K562 (cell line): ENCODE data around the gene BEND5.

ENCODE experiments used
- ARID1B ChIP-seq: fragments of 450-650 bp; IDR thresholded peaks from 2 replicates; pipeline ENCODE4 v1.6.1; 2016; ENCODE audit warnings: antibody characterized with exemption, mild to moderate bottlenecking, inconsistent platforms
- BRD4 ChIP-seq: fragments of 200-600 bp; sonication (generic); IDR thresholded peaks from 2 replicates; pipeline ENCODE4 v1.6.1; 2017; ENCODE audit warnings: inconsistent platforms
- CBX2 ChIP-seq: fragments of 200-600 bp; sonication (generic); IDR thresholded peaks from one replicate; pipeline ENCODE4 v1.6.1; 2012; ENCODE audit warnings: mild to moderate bottlenecking, low read length, inconsistent platforms; ENCODE audit not compliant: insufficient read depth, poor library complexity, severe bottlenecking
- COPS2 ChIP-seq: fragments of 450-650 bp; conservative IDR thresholded peaks from 2 replicates; pipeline ENCODE4 v1.6.1; 2016; ENCODE audit warnings: mild to moderate bottlenecking, moderate library complexity
- CTCF ChIP-seq, 3 experiments: IDR thresholded peaks in 2 of 3; conservative IDR thresholded peaks in 1 of 3; 2 replicates each; pipeline ENCODE4 v1.5.1; 2011 to 2012; ENCODE audit warnings: low read length in 3 of 3, mild to moderate bottlenecking in 3 of 3, control low read depth in 2 of 3, improper control_type of control experiment in 1 of 3, inconsistent platforms in 1 of 3, low read depth in 1 of 3, mixed read lengths in 1 of 3, moderate library complexity in 1 of 3; ENCODE audit not compliant: insufficient read depth in 2 of 3
- GTF2F1 ChIP-seq: IDR thresholded peaks from 2 replicates; pipeline ENCODE4 v1.6.1; 2011; ENCODE audit warnings: low read depth, low read length, improper control_type of control experiment
- KLF10 ChIP-seq: fragments of 250-450 bp; sonication (Bioruptor Pico); IDR thresholded peaks from 2 replicates; pipeline ENCODE4 v1.6.1; 2021; ENCODE audit warnings: matching md5 sums
- POLR2A ChIP-seq: fragments of 450-650 bp; conservative IDR thresholded peaks from 2 replicates; pipeline ENCODE4 v1.6.1; 2016
- SMARCB1 ChIP-seq: IDR thresholded peaks from 2 replicates; pipeline ENCODE4 v1.6.1; 2011; ENCODE audit warnings: improper control_type of control experiment, low read depth; ENCODE audit not compliant: insufficient read length
- U2AF1 ChIP-seq: fragments of 200-400 bp; formaldehyde crosslinking; optimal IDR thresholded peaks from 2 replicates; pipeline ENCODE3; 2017; ENCODE audit warnings: mild to moderate bottlenecking, low read depth, low read length, moderate library complexity
- ZNF644 ChIP-seq: fragments of 200-800 bp; sonication (Bioruptor generic); IDR thresholded peaks from 2 replicates; pipeline ENCODE4 v1.6.1; 2016; ENCODE audit warnings: low read depth, missing genetic modification characterization, missing compliant biosample characterization
- TF ChIP-seq, protein P1 (sequence below): fragments of 450-650 bp; IDR thresholded peaks from 2 replicates; pipeline ENCODE4 v1.6.1; 2017; ENCODE audit warnings: antibody characterized with exemption

DNA sequence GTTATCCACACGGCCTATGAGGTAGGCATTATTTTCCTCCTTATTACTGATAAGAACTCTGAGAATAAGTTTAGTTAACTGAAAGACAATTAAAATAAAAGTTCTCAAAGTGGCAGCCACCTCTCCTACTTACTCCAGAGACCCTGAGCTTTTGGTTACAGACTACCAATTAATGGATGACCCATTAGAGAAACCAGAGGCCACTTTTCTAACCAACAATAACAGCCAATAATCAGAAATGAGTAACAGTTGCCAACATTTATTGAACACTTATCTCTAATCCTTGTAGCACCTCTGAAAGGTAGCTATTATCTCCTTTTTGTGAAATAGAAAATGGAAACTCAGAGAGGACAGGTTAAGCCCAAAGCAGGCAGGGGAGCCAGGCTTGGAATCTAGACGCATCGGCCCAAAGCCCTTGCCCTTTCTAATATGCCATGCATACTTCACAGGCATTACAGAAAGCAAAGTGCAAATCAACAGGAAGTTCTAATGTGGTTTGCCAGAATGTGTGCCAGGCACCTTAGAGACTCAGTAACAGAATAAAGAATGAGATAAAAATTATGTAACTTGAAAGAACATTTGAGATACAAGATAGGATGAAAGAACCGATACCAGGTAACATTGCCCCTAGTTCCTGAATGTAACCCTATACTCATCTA, 50.0 kb downstream of the BEND5 start:
- no peak for TF ChIP-seq SMARCB1
- no peak for TF ChIP-seq CBX2
- no peak for TF ChIP-seq GTF2F1
- TF ChIP-seq ARID1B, result no peak
- TF ChIP-seq KLF10 (CRISPR knock-in tag), result no peak
- TF ChIP-seq CTCF (IDR thresholded peaks at IDR 0.05 in 2 of 3, conservative IDR thresholded peaks at IDR 0.05 in 1 of 3; ENCODE audit: insufficient read depth in 2 of 3, low read depth in 1 of 3, low read length in 3 of 3), result no peak
- no peak for TF ChIP-seq ZNF644
- TF ChIP-seq U2AF1, result no peak
- no peak for TF ChIP-seq COPS2
- no peak for TF ChIP-seq BRD4
- TF ChIP-seq, protein P1, sequence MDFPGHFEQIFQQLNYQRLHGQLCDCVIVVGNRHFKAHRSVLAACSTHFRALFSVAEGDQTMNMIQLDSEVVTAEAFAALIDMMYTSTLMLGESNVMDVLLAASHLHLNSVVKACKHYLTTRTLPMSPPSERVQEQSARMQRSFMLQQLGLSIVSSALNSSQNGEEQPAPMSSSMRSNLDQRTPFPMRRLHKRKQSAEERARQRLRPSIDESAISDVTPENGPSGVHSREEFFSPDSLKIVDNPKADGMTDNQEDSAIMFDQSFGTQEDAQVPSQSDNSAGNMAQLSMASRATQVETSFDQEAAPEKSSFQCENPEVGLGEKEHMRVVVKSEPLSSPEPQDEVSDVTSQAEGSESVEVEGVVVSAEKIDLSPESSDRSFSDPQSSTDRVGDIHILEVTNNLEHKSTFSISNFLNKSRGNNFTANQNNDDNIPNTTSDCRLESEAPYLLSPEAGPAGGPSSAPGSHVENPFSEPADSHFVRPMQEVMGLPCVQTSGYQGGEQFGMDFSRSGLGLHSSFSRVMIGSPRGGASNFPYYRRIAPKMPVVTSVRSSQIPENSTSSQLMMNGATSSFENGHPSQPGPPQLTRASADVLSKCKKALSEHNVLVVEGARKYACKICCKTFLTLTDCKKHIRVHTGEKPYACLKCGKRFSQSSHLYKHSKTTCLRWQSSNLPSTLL, result no peak
- TF ChIP-seq POLR2A, result no peak
